HG02798 (cell line): ENCODE measurements around the gene CYLD.
A peak's percentile ranks its signal among the peaks of the same experiment; 100 is the strongest.

Source experiments
- ATAC-seq: cut with Tn5 transposase; IDR thresholded peaks from one replicate; pipeline ENCODE4 v1.9.1; 2021; ENCODE audit warnings: mild to moderate bottlenecking; ENCODE audit not compliant: unreplicated experiment, poor library complexity

Gene CYLD

DNA sequence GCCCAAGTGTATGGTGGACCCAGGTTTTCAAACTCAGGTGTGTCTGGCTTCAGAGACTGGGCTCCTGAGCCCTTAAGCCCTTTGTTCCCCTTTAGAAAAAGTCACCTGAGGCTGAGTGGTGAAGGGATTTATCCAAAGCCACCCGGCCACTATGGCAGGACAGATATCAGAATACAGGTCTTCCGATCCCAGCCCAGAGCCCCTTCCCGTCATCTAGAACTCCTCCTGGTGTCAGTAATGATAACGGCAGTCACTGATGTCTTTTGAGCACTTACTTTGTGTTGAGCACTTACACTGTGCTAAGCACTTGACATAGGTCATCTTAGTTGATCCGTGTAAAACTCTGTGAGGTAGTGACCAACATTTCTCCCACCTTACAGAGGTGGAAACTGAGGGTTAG, 31.9 kb upstream of the CYLD start:
- no peak for ATAC-seq

- no peak for ATAC-seq
Observed at GRCh38 chr16:50711040-50711439, 30.8 kb upstream of the CYLD start.

- no peak for ATAC-seq
Observed at GRCh38 chr16:50711862-50712559, 29.9 kb upstream of the CYLD start.

- no peak for ATAC-seq
Observed at GRCh38 chr16:50712560-50712898, 29.4 kb upstream of the CYLD start.

DNA sequence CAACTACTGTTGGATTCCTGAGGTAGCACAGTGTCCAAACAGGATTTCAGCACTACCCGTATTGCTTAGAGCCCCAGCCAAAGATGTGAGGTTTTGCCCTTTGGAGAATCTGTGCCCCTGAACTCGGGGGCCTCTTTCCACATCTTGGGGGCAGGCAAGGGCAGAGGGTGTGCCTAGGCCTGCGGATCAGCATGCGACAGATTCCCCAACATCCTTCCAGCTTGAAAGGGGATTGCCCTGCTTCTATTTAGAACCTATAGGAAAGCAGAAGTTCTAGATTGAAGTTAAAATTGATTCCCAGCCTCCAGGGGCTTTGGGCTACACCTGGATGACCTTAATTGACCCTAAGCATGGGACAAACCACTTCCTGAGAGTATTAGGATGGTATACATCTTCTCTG, 28.9 kb upstream of the CYLD start:
- ATAC-seq, result no peak

DNA sequence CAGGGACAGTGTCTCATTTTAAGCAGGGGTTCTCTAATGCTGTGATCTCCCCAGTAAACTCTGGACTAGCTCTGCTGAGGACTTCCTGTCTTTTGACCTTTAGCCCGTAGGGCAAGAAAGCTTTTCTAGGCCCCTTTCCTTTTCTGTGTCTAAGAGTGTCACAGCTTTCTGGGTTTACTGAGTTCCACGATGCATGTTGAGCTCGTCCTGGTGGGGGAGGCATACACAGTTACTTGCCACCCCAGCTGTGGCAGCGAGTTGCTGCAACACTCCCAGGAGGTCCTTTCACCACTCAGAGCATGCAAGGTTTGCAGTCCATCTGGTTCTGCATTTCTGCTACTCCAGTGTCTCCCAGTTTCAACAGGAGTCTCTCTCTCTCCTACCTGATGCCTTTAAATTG, 24.8 kb upstream of the CYLD start:
- no peak for ATAC-seq

DNA sequence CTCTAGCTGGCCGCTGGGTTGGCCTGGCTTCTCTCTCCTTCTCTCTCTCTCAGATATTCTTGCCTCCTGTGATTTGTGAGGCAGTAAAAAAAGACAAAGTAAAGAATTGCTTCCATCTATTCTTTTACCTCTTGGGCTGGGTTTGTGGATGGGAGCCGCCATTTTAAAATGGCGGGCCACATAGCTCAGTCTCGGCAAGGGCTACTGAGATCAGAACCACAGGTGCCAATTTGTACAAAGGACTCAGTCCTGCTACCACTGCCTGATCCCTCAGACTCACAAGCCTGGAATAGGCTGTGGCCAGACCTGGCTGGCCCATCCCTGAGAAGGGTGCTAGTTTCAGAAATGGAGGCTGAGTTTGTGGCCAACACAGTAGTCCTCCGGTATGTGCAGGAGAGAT, 24.4 kb upstream of the CYLD start:
- ATAC-seq, result no peak

GRCh38 chr16:50718061-50718760, 23.7 kb upstream of the CYLD start:
- ATAC-seq, result no peak

DNA sequence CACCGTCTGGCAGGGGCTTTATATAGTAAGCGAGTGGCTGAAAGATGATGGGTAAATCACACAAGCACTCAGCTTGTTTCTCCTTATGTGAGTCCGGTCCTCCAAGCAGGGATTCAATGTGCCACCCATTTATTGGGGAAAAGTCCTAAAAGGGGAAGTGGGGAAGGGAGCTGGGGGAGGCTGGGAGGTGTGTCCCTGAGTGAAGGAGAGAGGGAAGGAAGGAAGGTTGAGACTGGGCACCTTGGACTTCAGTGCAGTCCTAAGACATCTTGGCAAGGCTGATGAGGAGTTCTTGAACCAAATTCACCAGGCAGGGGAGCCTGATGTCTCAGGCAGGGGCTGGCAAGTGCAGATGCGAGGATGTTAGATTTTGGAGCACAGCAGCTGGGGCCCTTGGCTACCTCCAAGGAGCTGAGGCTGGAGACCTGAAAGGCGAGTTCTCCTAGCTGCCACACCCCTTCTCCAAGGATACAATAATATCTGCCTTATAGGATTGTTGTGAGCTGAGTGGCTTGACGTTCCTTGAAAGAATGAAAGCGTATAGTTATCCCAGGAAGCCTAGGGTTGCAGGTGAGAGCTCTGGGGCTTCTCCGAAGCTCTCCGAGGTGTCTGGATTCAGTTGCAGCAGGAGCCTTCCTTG, 23.0 kb upstream of the CYLD start:
- ATAC-seq, result no peak

DNA sequence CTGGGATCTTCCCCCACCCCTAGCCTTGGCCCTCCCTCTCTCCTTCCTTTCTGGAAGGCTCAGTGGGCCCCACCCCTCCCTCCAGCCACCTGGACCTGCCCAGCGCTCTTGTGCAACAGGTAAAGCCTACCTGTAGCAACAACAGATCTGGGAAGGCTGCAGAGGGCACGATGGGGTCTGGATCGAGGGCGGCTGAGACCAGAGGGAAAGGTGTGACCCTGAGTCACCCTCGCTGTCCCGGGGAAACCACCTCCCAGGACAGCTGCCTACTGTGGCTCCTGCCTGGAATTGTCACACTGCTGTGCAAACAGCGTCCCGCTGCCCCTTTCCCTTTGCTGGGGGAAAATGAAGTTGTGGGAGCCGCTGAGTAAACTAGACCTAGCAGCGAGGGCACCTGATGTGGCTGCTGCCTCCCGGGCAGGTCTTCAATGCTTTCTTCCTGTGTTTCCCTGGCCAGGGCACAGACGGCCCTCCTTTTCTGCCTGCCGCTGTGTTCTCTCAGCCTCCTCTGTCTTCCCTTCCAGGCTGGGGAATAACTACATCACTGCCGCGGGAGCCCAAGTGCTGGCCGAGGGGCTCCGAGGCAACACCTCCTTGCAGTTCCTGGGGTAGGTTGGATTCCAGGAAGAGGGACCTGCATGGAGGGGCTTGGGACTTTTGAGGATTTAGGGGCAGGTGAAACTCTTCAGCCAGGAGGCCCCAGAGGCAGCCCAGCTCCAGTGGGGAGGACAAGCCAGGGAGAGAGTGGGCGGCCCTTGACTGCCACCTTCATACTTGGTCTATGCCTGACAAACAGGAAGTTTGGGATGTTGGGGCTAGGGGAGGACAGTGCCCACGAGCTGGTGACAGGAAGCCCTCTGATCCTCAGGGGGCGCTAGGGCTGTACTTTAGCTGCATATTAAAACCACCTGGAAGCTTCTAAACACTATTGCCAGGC, 22.2 kb upstream of the CYLD start:
- ATAC-seq, result no peak

DNA sequence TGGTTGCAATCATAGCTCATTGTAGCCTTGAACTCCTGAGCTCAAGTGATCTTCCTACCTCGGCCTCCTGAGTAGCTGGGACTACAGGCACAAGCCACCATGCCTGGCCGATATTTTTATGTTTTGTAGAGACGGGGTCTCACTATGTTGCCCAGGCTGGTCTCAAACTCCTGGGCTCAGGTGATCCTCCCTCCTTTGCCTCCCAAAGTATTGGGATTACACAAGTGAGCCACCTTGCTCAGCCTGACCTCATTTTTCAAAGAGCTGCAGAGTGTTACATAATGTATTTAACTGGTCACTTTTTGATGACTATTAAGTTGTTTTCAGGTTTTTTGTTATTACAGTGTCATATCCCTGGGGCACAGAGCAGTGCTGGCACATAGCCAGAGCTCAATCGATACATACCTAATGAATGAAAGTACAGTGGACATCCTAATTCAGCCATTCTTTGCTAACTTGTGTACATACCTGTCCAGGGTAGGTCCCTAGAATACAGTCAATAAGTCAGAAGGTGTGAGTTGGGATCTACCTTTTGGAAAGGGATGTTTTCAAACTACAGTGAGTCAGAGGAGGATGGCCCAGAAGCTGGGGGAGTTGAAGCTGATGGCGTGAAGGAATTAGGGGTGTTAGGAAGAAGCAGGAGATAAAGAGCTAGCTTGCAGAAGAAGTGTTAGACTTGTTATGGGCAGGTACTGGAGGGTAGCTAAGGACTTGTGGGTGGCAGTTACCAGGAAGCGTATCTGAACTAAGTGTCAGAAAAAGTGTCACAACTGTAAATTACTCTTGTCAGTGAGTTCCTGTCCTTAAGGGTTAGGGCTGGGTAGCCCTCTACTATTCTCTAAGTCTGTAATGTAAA, 20.1 kb upstream of the CYLD start:
- ATAC-seq, result no peak

DNA sequence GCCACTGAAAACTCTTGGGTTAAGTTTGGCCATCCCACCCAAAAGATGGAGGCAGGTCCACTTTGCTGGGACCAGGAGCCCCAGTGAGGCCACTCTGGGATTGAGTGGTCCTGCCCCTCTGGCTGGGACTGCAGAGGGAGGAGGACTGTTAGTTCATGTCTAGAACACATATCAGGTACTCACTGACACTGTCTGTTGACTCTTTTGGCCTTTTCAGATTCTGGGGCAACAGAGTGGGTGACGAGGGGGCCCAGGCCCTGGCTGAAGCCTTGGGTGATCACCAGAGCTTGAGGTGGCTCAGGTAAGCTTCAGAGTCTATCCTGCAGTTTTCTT, 19.5 kb upstream of the CYLD start:
- no peak for ATAC-seq

GRCh38 chr16:50722960-50723359, 18.9 kb upstream of the CYLD start:
- no peak for ATAC-seq

DNA sequence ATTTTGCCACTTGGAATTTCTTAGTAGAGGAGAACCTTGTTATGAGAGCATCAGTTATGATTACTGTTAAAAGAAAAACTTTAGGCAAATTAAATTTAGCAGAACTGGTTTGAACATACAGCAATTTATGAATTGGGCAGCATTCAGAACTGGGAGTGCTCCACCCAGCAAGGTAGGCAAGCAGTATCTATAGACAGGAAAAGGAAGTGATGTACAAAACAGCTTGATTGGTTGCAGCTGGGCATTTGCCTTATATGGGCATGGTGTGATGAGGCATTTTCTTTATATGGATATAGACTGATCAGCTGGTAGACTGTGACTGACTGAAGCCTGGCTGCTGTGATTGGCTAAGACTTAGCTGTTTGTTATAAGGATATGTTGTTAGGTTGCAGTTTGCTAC, 17.6 kb upstream of the CYLD start:
- no peak for ATAC-seq

DNA sequence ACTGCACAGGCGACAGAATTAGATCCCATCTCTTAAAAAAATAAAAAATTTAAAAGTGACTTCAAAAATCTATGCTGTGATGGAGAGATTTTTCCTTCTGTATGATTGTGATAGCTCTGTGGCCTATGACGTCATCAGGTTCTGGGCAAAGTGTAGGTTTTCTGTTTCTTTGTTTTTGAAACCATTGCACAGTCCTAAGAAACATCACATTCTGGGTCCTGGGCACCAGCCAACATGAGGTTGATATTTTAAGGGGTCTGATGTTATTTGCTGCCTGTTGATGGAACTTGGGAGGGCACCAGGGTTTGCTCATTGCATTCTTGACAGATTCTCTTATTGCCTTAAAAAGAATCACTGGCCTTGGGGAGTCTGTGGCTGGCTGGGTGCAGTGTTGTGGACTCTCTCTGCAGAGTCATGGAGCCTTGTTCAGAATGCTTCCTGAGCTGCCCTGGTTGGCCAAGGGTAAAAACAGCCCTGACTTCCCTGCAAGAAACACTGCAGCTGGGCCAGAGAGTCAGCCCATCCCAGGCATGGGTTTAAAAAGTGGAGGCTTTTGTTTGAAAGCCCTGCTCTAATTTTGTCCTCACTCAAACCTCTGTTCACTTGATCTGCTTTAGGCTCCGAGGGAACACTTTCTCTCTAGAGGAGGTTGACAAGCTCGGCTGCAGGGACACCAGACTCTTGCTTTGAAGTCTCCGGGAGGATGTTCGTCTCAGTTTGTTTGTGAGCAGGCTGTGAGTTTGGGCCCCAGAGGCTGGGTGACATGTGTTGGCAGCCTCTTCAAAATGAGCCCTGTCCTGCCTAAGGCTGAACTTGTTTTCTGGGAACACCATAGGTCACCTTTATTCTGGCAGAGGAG, 10.5 kb upstream of the CYLD start:
- ATAC-seq, result no peak

DNA sequence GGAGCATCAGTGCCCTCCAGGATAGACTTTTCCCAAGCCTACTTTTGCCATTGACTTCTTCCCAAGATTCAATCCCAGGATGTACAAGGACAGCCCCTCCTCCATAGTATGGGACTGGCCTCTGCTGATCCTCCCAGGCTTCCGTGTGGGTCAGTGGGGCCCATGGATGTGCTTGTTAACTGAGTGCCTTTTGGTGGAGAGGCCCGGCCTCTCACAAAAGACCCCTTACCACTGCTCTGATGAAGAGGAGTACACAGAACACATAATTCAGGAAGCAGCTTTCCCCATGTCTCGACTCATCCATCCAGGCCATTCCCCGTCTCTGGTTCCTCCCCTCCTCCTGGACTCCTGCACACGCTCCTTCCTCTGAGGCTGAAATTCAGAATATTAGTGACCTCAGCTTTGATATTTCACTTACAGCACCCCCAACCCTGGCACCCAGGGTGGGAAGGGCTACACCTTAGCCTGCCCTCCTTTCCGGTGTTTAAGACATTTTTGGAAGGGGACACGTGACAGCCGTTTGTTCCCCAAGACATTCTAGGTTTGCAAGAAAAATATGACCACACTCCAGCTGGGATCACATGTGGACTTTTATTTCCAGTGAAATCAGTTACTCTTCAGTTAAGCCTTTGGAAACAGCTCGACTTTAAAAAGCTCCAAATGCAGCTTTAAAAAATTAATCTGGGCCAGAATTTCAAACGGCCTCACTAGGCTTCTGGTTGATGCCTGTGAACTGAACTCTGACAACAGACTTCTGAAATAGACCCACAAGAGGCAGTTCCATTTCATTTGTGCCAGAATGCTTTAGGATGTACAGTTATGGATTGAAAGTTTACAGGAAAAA, 9.7 kb upstream of the CYLD start:
- no peak for ATAC-seq

- no peak for ATAC-seq
Observed at GRCh38 chr16:50733468-50733867, 8.4 kb upstream of the CYLD start.

DNA sequence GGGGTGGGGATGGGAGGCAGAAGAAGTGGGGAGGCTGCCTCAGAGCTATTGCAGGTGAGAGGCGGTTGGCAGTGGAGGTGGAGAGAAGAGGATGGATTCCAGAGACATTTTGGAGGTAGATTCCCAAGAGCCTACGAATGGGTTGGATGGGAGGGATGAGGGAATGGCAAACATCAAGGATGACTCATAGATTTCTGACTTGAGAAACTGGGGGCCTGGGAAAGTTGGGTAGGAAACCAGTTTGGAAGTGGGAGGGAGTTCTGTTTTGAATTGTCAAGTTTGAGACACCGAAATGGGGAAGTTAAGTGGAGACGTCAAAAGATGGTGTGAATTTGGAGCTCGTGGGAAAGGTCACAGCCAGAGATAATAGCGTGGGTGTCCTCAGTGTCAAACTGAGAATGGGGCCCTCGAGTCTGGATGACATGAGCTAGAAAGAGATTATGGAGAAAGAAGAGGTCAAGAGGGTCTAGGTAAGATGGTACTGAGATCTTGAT, 6.2 kb upstream of the CYLD start:
- ATAC-seq, result peak; percentile 56
